HepG2 (cell line): Measurements from ENCODE around the gene FAHD1. TPM values are rescaled to one million over a fixed set of nuclear protein-coding genes. Genes with fewer than 3 reads are reported as not detected.

Experiments used
- ATAC-seq: fragments of 200-7000 bp; cut with Tn5 transposase; 3 replicates; pipeline ENCODE4 v1.9.1; 2020; ENCODE audit warnings: mild to moderate bottlenecking, moderate library complexity
- BruUV-seq: library from RNA; stranded (reverse); fragments of 400-500 nt; replicated peaks from 2 replicates; lab custom pipeline; 2021; lab: Mats Ljungman, UMichigan
- CTCF ChIA-PET: fragments of 300-600 bp; formaldehyde crosslinking; extraction: SDS; loops from one replicate; lab custom pipeline; 2021; ENCODE audit warnings: low total read pairs, inconsistent platforms, low intra/inter-chr PET ratio; lab: Yijun Ruan, JAX
- POLR2A ChIA-PET: fragments of 350-600 bp; sonication (Branson Sonifier 250); formaldehyde crosslinking; loops from one replicate; lab custom pipeline; 2020; ENCODE audit warnings: antibody characterized with exemption, inconsistent platforms; lab: Yijun Ruan, JAX
- DNase-seq: peaks from one replicate; pipeline ENCODE4 v3.0.0-alpha.2; 2015; ENCODE audit warnings: low spot score
- FAIRE-seq: peaks from 3 replicates; lab custom pipeline; 2011; peaks lifted over from hg19 to GRCh38; lab: Jason Lieb, UNC
- H2AFZ ChIP-seq: one replicate; pipeline ENCODE4 v1.6.1; 2011; ENCODE audit warnings: low read length, inconsistent platforms
- H3K27ac ChIP-seq: fragments of 300-600 bp; 3 replicates; pipeline ENCODE4 v1.8.0; 2011; ENCODE audit warnings: mixed run types, mild to moderate bottlenecking, mixed read lengths, low read length, inconsistent platforms; ENCODE audit not compliant: insufficient read depth; ENCODE audit errors: extremely low read length
- H3K27me3 ChIP-seq, 2 experiments: fragments of 200-600 bp in 1 of 2; 2 replicates in 1 of 2; 3 replicates in 1 of 2; pipeline versions ENCODE4 v1.6.0 to v1.8.0; 2011; ENCODE audit warnings: low read length in 2 of 2, mild to moderate bottlenecking in 2 of 2, moderate library complexity in 2 of 2, inconsistent platforms in 1 of 2; ENCODE audit not compliant: insufficient read depth in 2 of 2, control insufficient read depth in 1 of 2
- H3K36me3 ChIP-seq, 2 experiments: fragments of 200-600 bp in 1 of 2; replicated peaks in 1 of 2; 2 replicates in 1 of 2; 3 replicates in 1 of 2; pipeline versions ENCODE4 v1.5.1 to v1.8.0; 2011; ENCODE audit warnings: low read length in 2 of 2, inconsistent platforms in 1 of 2; ENCODE audit not compliant: insufficient read depth in 2 of 2, control insufficient read depth in 1 of 2
- H3K4me1 ChIP-seq: 2 replicates; pipeline ENCODE4 v1.5.1; 2012; ENCODE audit warnings: low read length, inconsistent platforms; ENCODE audit not compliant: insufficient read depth
- H3K4me2 ChIP-seq: 2 replicates; pipeline ENCODE4 v1.6.0; 2011; ENCODE audit warnings: low read depth, low read length, inconsistent platforms
- H3K4me3 ChIP-seq, 3 experiments: fragments of 200-600 bp in 1 of 3; sonication (generic), shearing (Covaris generic) in 1 of 3; replicated peaks in 1 of 3; 2 replicates each; pipeline ENCODE4 v1.5.1; 2011 to 2016; ENCODE audit warnings: low read length in 3 of 3, inconsistent platforms in 2 of 3, low read depth in 2 of 3, mild to moderate bottlenecking in 2 of 3, control low read depth in 1 of 3, mixed read lengths in 1 of 3; ENCODE audit not compliant: insufficient read depth in 1 of 3
- H3K79me2 ChIP-seq: one replicate; pipeline ENCODE4 v1.6.1; 2011; ENCODE audit warnings: low read length, inconsistent platforms; ENCODE audit not compliant: insufficient read depth
- H3K9ac ChIP-seq: 2 replicates; pipeline ENCODE4 v1.6.0; 2011; ENCODE audit warnings: mild to moderate bottlenecking, low read depth, low read length, inconsistent platforms; ENCODE audit not compliant: insufficient read depth
- H3K9me3 ChIP-seq: 2 replicates; pipeline ENCODE4 v1.5.1; 2012; ENCODE audit warnings: mild to moderate bottlenecking, low read length
- H4K20me1 ChIP-seq: 2 replicates; pipeline ENCODE4 v1.6.0; 2011; ENCODE audit warnings: inconsistent platforms, mild to moderate bottlenecking, low read length, moderate library complexity; ENCODE audit not compliant: insufficient read depth
- CENPX ChIP-seq: sonication (generic); formaldehyde crosslinking; IDR thresholded peaks from 2 replicates; pipeline ENCODE4 v1.9.0; 2021; ENCODE audit warnings: mild to moderate bottlenecking, missing genetic modification reagents, moderate library complexity
- DMAP1 ChIP-seq: IDR thresholded peaks from 2 replicates; pipeline ENCODE4 v1.6.1; 2016
- GTF2F1 ChIP-seq: fragments of 150-350 bp; IDR thresholded peaks from 2 replicates; pipeline ENCODE4 v1.6.1; 2014; ENCODE audit warnings: low read length
- HNRNPL ChIP-seq: fragments of 200-400 bp; formaldehyde crosslinking; IDR thresholded peaks from 2 replicates; pipeline ENCODE4 v1.6.1; 2017; ENCODE audit warnings: mild to moderate bottlenecking, low read depth, low read length
- KMT2B ChIP-seq: IDR thresholded peaks from 2 replicates; pipeline ENCODE4 v1.6.1; 2016; ENCODE audit warnings: missing genetic modification reagents, missing compliant biosample characterization
- MIXL1 ChIP-seq: IDR thresholded peaks from 2 replicates; pipeline ENCODE4 v1.6.1; 2016
- NFE2L1 ChIP-seq: sonication (generic); formaldehyde crosslinking; IDR thresholded peaks from 2 replicates; pipeline ENCODE4 v1.4.0; 2020; ENCODE audit warnings: missing genetic modification reagents, mild to moderate bottlenecking, borderline replicate concordance
- PHF20 ChIP-seq: sonication (generic); formaldehyde crosslinking; IDR thresholded peaks from 2 replicates; pipeline ENCODE4 v1.5.0; 2020; ENCODE audit warnings: mild to moderate bottlenecking, missing genetic modification reagents
- PRMT3 ChIP-seq: sonication (generic); formaldehyde crosslinking; IDR thresholded peaks from 2 replicates; pipeline ENCODE4 v1.8.1; 2022; ENCODE audit warnings: low read depth, mild to moderate bottlenecking, moderate library complexity, missing genetic modification reagents, borderline replicate concordance
- RFX5 ChIP-seq: IDR thresholded peaks from 2 replicates; pipeline ENCODE4 v1.6.1; 2011; ENCODE audit warnings: low read depth, low read length, improper control_type of control experiment
- ZBTB21 ChIP-seq: sonication (generic); formaldehyde crosslinking; IDR thresholded peaks from 2 replicates; pipeline ENCODE4 v1.4.0; 2020; ENCODE audit warnings: missing genetic modification reagents
- ZBTB7B ChIP-seq: sonication (generic); formaldehyde crosslinking; IDR thresholded peaks from 2 replicates; pipeline ENCODE4 v1.4.0; 2020; ENCODE audit warnings: missing genetic modification reagents
- ZFP62 ChIP-seq: sonication (generic); formaldehyde crosslinking; IDR thresholded peaks from 2 replicates; pipeline ENCODE4 v1.4.0; 2020; ENCODE audit warnings: missing genetic modification reagents
- ZSCAN30 ChIP-seq: sonication (generic); formaldehyde crosslinking; IDR thresholded peaks from 2 replicates; pipeline ENCODE4 v1.5.0; 2020; ENCODE audit warnings: mild to moderate bottlenecking, missing genetic modification reagents
- WGBS: methylation state at CpG from one replicate; pipeline ENCODE4 v1.1.6; 2017; ENCODE audit warnings: low lambda C conversion rate; 5-methylcytosine and 5-hydroxymethylcytosine counted together
- in situ Hi-C: cut with HindIII; loops from 2 replicates; pipeline ENCODE4 v1.10.0; 2017; ENCODE audit warnings: low pct_unique_long_range_greater_than_20kb; ENCODE audit not compliant: extremely low pct_ligation_motif_present
- intact Hi-C: fragments of 100-400 bp; cut with micrococcal nuclease; formaldehyde crosslinking; loops from one replicate; pipeline ENCODE4 v1.10.0; 2022; ENCODE audit not compliant: unreplicated experiment
- polyA plus RNA-seq, 8 experiments: library from polyadenylated mRNA; depleted of rRNA in 3 of 8; stranded (reverse) in 7 of 8; unstranded in 1 of 8; fragments of >200 nt; fragmentation: Illumina TruSeq in 4 of 8; extraction: Trizol in 4 of 8; gene quantifications; 2 replicates each; pipeline versions ENCODE4 v1.2.1 to v1.2.3, GENCODE V29; 2011 to 2016; ENCODE audit warnings: low read depth in 4 of 8, missing spikeins in 1 of 8, mixed read lengths in 1 of 8; ENCODE audit not compliant: insufficient read depth in 1 of 8
- total RNA-seq, 5 experiments: library from RNA; depleted of rRNA; stranded (reverse); fragments of >200 nt; fragmentation: Illumina TruSeq; extraction: Trizol; gene quantifications; 2 replicates each; pipeline ENCODE4 v1.2.3, GENCODE V29; 2016; ENCODE audit warnings: low read depth in 1 of 5
- TF ChIP-seq, protein P1 (sequence below): sonication (generic); formaldehyde crosslinking; conservative IDR thresholded peaks from 2 replicates; pipeline ENCODE4 v1.4.0; 2020; ENCODE audit warnings: missing genetic modification reagents
- TF ChIP-seq, protein P2 (sequence below): IDR thresholded peaks from 2 replicates; pipeline ENCODE4 v1.6.1; 2016; ENCODE audit warnings: missing genetic modification reagents, missing compliant biosample characterization
- TF ChIP-seq, protein P3 (sequence below): IDR thresholded peaks from 2 replicates; pipeline ENCODE4 v1.4.0; 2020; ENCODE audit warnings: mild to moderate bottlenecking, missing genetic modification reagents
- TF ChIP-seq, protein P4 (sequence below): IDR thresholded peaks from 2 replicates; pipeline ENCODE4 v1.6.1; 2012; ENCODE audit warnings: inconsistent platforms

FAHD1 gene
- total and polyA plus RNA-seq, 2 of the 13 experiments (the other 11 are each of a cell fraction or from before 2014, with no cell fraction given): 39.0 to 45.3 TPM

DNA sequence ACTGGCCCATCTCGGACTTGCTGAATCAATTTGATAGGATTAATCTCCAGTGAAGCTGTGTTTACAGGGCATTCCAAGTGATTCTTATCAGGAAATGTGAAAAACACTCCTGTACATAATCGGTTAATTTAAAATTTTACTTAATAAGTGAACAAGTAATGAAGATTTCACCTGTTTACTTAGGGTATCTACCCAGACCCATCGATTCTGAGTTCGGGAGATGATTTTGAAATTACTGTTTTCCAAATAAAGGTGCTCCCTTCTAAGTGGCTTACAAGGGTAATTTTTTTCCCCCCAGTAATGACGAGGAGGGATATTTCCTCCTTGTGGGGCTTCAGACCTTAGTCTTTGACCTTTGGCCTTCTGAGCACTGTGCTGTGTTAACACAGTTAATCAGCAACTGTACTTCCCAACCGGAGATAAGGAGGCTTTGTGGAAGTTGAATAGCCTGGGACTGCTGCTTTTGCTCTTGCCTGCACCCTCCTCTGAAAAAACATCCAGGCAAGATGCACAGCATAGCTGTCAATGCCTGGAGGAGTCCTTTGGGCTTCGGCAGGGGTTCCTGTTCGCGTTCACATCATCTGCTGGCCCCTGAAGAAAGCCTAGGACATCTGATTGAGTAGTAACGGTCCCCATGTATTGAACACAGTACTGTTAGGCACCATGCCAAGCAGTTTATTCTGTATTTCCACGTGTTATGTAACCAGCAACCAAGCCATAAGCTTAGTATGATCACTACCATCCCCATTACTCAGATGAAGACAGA is 1.8 kb downstream of the FAHD1 start (continued):
- TF ChIP-seq CENPX (CRISPR knock-in tag): no peak
- 0 out of 2 replicates have a peak, but pooled peaks have one; percentile 51 for TF ChIP-seq DMAP1 (CRISPR knock-in tag)
- no peak for TF ChIP-seq ZFP62
- no peak for TF ChIP-seq GTF2F1
- TF ChIP-seq, protein P1, sequence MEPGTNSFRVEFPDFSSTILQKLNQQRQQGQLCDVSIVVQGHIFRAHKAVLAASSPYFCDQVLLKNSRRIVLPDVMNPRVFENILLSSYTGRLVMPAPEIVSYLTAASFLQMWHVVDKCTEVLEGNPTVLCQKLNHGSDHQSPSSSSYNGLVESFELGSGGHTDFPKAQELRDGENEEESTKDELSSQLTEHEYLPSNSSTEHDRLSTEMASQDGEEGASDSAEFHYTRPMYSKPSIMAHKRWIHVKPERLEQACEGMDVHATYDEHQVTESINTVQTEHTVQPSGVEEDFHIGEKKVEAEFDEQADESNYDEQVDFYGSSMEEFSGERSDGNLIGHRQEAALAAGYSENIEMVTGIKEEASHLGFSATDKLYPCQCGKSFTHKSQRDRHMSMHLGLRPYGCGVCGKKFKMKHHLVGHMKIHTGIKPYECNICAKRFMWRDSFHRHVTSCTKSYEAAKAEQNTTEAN (CRISPR knock-in tag): 0 out of 2 replicates have a peak, but pooled peaks have one; percentile 46
- no peak for TF ChIP-seq ZBTB21 (CRISPR knock-in tag)
- no peak for TF ChIP-seq RFX5
- TF ChIP-seq, all 625 proteins: peak for 171

DNA sequence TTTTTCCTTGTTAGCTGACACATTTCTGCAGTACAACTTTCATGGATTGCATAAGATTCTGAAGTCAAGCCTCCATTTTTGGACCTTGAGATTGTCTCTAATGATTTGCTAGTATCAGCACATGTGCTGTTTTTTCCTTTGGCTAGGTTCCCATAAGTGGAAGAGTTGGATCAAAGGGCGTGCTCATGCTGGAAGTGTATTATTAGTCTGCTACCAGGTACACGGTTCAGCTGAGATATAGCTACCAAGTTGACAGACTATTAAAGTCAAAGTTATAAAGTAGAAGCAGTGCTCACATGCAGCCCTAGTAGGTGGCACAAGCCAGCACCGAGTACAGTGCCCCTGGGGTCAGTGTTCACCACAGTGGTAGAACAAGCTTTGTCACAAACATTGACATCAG is 3.2 kb downstream of the FAHD1 start:
- Histone ChIP-seq H3K9me3 (no peaks in the 10 kb centered on the region), H3K36me3 (peaks cover 0 to 1% of the 10 kb centered on the region in 2 experiments; a peak in 2 of 5 replicates), H3K4me2 (peak overlapping the region; percentile 98), H3K27me3 (no peaks in the 10 kb centered on the region; a peak in 1 of 5 replicates), H4K20me1 (peaks cover 5% of the 10 kb centered on the region; the same call in 1 of the 2 replicates), H3K27ac (peak overlapping the region; percentile 93), H3K79me2 (peaks cover 54% of the 10 kb centered on the region), H3K4me1 (peaks cover 63% of the 10 kb centered on the region), H3K9ac (0 out of 2 replicates have a peak overlapping the region, but pooled peaks have one; percentile 22), H2AFZ (no peak overlapping the region), H3K4me3 (peak overlapping the region; percentile 3 to 72 (median 19); a peak in 3 of 6 replicates)
- ChIA-PET CTCF (no interaction called here), POLR2A (interaction anchor here (1.0 to 5.7 kb wide), 7 partner anchors 27 to 135 kb away, joined by 3 to 49 read pairs (median 3); partner anchors contain the start of genes EME2, MRPS34, NUBP2 and RPS2)
- FAIRE-seq (peak; percentile 49), ATAC-seq (no peak), DNase-seq (peak; percentile 68)
- in situ Hi-C loops: no loop called here
- 14% methylated on average over 3 of the region's 3 CpGs for WGBS
- intact Hi-C loops: no loop called here
- TSS peak; percentile 4 for BruUV-seq
- TF ChIP-seq, protein P2, sequence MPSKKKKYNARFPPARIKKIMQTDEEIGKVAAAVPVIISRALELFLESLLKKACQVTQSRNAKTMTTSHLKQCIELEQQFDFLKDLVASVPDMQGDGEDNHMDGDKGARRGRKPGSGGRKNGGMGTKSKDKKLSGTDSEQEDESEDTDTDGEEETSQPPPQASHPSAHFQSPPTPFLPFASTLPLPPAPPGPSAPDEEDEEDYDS (CRISPR knock-in tag): 0 out of 2 replicates have a peak, but pooled peaks have one; percentile 18
- TF ChIP-seq PRMT3 (CRISPR knock-in tag) (no peak), KMT2B (CRISPR knock-in tag) (peak; percentile 16; the same call in 1 of the 2 replicates), HNRNPL (no peak), PHF20 (CRISPR knock-in tag) (0 out of 2 replicates have a peak, but pooled peaks have one; percentile 11), MIXL1 (0 out of 2 replicates have a peak, but pooled peaks have one; percentile 46), NFE2L1 (no peak), ZSCAN30 (CRISPR knock-in tag) (0 out of 2 replicates have a peak, but pooled peaks have one; percentile 3), ZBTB7B (0 out of 2 replicates have a peak, but pooled peaks have one; percentile 25)
- TF ChIP-seq, protein P3, sequence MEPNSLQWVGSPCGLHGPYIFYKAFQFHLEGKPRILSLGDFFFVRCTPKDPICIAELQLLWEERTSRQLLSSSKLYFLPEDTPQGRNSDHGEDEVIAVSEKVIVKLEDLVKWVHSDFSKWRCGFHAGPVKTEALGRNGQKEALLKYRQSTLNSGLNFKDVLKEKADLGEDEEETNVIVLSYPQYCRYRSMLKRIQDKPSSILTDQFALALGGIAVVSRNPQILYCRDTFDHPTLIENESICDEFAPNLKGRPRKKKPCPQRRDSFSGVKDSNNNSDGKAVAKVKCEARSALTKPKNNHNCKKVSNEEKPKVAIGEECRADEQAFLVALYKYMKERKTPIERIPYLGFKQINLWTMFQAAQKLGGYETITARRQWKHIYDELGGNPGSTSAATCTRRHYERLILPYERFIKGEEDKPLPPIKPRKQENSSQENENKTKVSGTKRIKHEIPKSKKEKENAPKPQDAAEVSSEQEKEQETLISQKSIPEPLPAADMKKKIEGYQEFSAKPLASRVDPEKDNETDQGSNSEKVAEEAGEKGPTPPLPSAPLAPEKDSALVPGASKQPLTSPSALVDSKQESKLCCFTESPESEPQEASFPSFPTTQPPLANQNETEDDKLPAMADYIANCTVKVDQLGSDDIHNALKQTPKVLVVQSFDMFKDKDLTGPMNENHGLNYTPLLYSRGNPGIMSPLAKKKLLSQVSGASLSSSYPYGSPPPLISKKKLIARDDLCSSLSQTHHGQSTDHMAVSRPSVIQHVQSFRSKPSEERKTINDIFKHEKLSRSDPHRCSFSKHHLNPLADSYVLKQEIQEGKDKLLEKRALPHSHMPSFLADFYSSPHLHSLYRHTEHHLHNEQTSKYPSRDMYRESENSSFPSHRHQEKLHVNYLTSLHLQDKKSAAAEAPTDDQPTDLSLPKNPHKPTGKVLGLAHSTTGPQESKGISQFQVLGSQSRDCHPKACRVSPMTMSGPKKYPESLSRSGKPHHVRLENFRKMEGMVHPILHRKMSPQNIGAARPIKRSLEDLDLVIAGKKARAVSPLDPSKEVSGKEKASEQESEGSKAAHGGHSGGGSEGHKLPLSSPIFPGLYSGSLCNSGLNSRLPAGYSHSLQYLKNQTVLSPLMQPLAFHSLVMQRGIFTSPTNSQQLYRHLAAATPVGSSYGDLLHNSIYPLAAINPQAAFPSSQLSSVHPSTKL (CRISPR knock-in tag): 0 out of 2 replicates have a peak, but pooled peaks have one; percentile 16
- TF ChIP-seq, protein P4, sequence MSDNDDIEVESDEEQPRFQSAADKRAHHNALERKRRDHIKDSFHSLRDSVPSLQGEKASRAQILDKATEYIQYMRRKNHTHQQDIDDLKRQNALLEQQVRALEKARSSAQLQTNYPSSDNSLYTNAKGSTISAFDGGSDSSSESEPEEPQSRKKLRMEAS: peak; percentile 33; the same call in 1 of the 2 replicates
